Measurements from ENCODE around the gene OGDH.

DNA sequence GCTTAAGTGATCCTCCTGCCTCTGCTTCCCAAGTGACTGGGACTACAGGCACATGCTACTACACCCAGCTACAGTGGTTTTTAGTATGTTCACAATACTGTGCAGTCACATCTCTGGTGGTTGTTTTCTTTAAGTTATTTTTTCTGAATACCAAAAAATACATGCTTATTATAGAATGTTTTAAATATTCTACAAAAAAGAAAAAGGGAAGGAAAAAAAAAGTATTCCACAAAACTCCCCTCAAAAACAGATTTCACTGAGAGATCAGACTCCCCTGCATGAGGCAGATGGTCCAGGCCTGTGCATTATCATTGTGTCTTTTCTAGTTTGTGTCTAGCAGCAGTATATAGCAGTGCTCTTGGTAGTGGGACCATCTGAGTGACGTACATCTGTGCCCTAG, 36.8 kb downstream of the OGDH start:
- TF ChIP-seq ZNF274 (IDR thresholded peaks at IDR 0.05; ENCODE audit: low read depth, low read length) (no peak), YY1 (IDR thresholded peaks at IDR 0.05; ENCODE audit: insufficient read depth, insufficient read length) (no peak), SUZ12 (IDR thresholded peaks at IDR 0.05; ENCODE audit: extremely low read depth, insufficient read depth, insufficient read length) (no peak)

Data from NT2/D1 (cell line).